Smooth muscle cell (in vitro differentiated cells): ENCODE data around the gene ACAD8. TPM values are rescaled to one million over a fixed set of nuclear protein-coding genes. Genes with fewer than 3 reads are reported as not detected.
"Not testable (repeated sequence)": the region's sequence is repeated elsewhere in the genome, so short reads cannot be mapped to it uniquely, and the experiment has no call there.

Experiments
- DNase-seq: peaks from one replicate; lab custom pipeline; 2025; ENCODE audit not compliant: unreplicated experiment; lab: John Stamatoyannopoulos, UW
- H2AFZ ChIP-seq: fragments of 200-600 bp; sonication (generic); 2 replicates; pipeline ENCODE4 v1.6.0; 2016; ENCODE audit warnings: antibody characterized with exemption, low read depth, mild to moderate bottlenecking
- H3F3A ChIP-seq: fragments of 200-600 bp; sonication (generic); 2 replicates; pipeline ENCODE4 v1.6.0; 2017; ENCODE audit warnings: antibody characterized with exemption, low read depth
- H3K27ac ChIP-seq: fragments of 200-600 bp; sonication (generic); 2 replicates; pipeline ENCODE4 v1.5.1; 2016; ENCODE audit warnings: low read depth, mild to moderate bottlenecking
- H3K27me3 ChIP-seq: fragments of 200-600 bp; sonication (generic); 2 replicates; pipeline ENCODE4 v1.6.1; 2016; ENCODE audit warnings: low read depth, mild to moderate bottlenecking
- H3K36me3 ChIP-seq: fragments of 200-600 bp; sonication (generic); 2 replicates; pipeline ENCODE4 v1.5.1; 2016; ENCODE audit warnings: low read depth
- H3K4me1 ChIP-seq: fragments of 200-600 bp; sonication (generic); 2 replicates; pipeline ENCODE4 v1.5.1; 2016; ENCODE audit warnings: low read depth
- H3K4me2 ChIP-seq: fragments of 200-600 bp; sonication (generic); 2 replicates; pipeline ENCODE4 v1.6.0; 2016; ENCODE audit warnings: mild to moderate bottlenecking
- H3K4me3 ChIP-seq: fragments of 200-600 bp; sonication (generic); 2 replicates; pipeline ENCODE4 v1.5.1; 2016; ENCODE audit warnings: mild to moderate bottlenecking
- H3K79me2 ChIP-seq: fragments of 200-600 bp; sonication (generic); 2 replicates; pipeline ENCODE4 v1.6.0; 2016; ENCODE audit warnings: low read depth, mild to moderate bottlenecking
- H3K9ac ChIP-seq: fragments of 200-600 bp; sonication (generic); 2 replicates; pipeline ENCODE4 v1.6.0; 2016; ENCODE audit warnings: low read depth
- H3K9me3 ChIP-seq: fragments of 200-600 bp; sonication (generic); replicated peaks from 2 replicates; pipeline ENCODE4 v1.5.1; 2016; ENCODE audit warnings: low read depth
- H4K20me1 ChIP-seq: fragments of 200-600 bp; sonication (generic); 2 replicates; pipeline ENCODE4 v1.6.0; 2016; ENCODE audit warnings: low read depth
- WGBS: methylation state at CpG from one replicate; pipeline ENCODE4 v1.1.7; 2016; ENCODE audit warnings: low lambda C conversion rate; 5-methylcytosine and 5-hydroxymethylcytosine counted together
- polyA plus RNA-seq: library from polyadenylated mRNA; unstranded; fragments of >200 nt; fragmentation: Nextera tagmentation; extraction: Ambion mirVana; gene quantifications from 2 replicates; pipeline ENCODE4 v1.2.1, GENCODE V29; 2016
- total RNA-seq: library from RNA; depleted of rRNA; stranded (reverse); fragments of >200 nt; gene quantifications from 2 replicates; pipeline ENCODE4 v1.2.3, GENCODE V29; 2014
- TF ChIP-seq, protein P1 (sequence below): fragments of 200-600 bp; sonication (generic); IDR thresholded peaks from 2 replicates; pipeline ENCODE4 v1.5.1; 2017; ENCODE audit warnings: borderline replicate concordance, mild to moderate bottlenecking, antibody characterized with exemption; ENCODE audit not compliant: insufficient read depth, poor library complexity, severe bottlenecking

The ACAD8 gene
- total and polyA plus RNA-seq, 2 experiments from 2014 or later: 11.7 to 12.4 TPM

DNA sequence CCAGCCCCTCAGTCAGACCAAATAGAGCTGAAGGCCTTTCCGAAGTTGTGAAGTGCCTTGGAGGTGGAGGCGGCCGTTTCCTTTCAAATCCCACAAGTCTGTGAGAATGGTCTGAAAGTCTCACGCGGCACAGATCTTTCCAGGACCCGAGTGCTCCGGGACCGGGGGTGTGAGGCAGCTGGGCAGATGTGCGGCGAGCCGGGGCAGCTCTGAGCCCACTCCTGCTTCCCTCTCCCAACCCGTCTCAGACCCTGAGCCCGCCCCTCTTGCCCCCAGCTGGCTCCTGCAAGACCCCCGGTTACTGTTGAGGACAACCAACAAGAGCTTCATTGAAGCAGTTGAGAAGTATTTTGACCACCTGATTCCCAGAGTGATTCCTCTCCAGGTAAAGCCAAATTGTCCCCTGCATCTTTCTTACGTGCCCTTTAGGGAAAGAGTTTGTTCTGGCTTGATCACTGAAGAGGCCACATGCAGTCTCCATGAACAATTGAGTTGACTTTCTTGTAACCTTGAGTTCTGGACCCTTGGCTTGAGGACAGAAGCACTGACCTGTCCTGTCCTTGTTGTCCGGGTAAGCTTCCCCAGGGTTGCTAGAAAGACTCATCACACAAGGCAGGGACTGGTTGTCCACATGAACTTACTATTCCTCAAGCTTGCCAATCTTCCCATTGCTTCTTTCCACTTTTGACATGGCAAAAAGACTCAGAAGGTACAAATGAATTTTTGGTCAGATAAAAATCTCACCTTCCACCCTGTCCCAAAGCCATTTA, 30.3 kb downstream of the ACAD8 start:
- Histone ChIP-seq H2AFZ (no peak overlapping the region), H4K20me1 (no peaks in the 10 kb centered on the region), H3K4me1 (no peaks in the 10 kb centered on the region), H3K79me2 (no peaks in the 10 kb centered on the region), H3K4me3 (no peak overlapping the region), H3K9me3 (no peaks in the 10 kb centered on the region), H3K27ac (no peak overlapping the region), H3K4me2 (no peak overlapping the region), H3K9ac (no peak overlapping the region), H3K36me3 (no peaks in the 10 kb centered on the region), H3K27me3 (peaks cover 17% of the 10 kb centered on the region), H3F3A (no peaks in the 10 kb centered on the region)
- TF ChIP-seq, protein P1, sequence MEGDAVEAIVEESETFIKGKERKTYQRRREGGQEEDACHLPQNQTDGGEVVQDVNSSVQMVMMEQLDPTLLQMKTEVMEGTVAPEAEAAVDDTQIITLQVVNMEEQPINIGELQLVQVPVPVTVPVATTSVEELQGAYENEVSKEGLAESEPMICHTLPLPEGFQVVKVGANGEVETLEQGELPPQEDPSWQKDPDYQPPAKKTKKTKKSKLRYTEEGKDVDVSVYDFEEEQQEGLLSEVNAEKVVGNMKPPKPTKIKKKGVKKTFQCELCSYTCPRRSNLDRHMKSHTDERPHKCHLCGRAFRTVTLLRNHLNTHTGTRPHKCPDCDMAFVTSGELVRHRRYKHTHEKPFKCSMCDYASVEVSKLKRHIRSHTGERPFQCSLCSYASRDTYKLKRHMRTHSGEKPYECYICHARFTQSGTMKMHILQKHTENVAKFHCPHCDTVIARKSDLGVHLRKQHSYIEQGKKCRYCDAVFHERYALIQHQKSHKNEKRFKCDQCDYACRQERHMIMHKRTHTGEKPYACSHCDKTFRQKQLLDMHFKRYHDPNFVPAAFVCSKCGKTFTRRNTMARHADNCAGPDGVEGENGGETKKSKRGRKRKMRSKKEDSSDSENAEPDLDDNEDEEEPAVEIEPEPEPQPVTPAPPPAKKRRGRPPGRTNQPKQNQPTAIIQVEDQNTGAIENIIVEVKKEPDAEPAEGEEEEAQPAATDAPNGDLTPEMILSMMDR: no peak
- DNase-seq: no peak
- WGBS: 90% methylated on average over 16 of the region's 16 CpGs

DNA sequence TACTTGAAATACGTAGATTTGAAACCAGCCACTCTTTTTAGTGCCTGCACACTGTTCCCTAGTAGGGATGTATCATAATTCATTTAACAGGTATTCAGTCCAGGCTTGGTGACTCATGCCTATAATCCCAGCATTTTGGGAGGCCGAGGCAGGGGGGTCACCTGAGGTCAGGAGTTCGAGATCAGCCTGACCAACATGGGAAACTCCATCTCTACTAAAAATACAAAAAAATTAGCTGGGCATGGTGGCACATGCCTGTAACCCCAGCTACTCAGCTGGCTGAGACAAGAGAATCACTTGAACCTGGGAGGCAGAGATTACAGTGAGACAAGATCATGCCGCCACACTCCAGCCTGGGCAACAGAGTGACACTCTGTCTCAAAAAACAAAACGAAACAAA, 31.0 kb downstream of the ACAD8 start:
- not testable (repeated sequence) for H4K20me1 ChIP-seq, H3K4me1 ChIP-seq, DNase-seq, H3K79me2 ChIP-seq, H3K9me3 ChIP-seq, H2AFZ ChIP-seq, H3K36me3 ChIP-seq, H3K4me2 ChIP-seq, H3K4me3 ChIP-seq, H3K9ac ChIP-seq, H3K27ac ChIP-seq, H3F3A ChIP-seq
- peaks cover 12% of the 10 kb centered on the region for H3K27me3 ChIP-seq
- WGBS: 88% methylated on average over 5 of the region's 5 CpGs

DNA sequence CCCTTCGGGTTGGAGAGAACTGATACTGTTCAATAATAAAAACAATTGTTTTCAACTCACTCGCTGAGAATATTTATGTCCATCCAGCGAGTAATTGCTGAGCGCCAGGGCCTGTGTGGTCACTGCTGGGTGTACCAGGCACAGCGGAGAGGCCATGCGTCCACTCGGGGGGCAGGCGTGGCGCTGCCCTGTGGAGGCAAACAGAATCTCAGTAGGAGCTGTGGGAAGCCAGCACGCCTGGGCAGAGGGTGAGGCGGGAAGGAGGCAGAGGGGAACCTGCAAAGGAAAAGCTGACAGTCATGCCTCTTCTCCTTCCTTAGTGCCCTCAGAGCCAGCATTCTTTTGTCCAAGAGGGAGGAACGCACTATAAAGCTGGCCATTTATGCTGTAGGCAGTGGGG, 34.2 kb downstream of the ACAD8 start:
- H2AFZ ChIP-seq: no peak overlapping the region
- no peak for DNase-seq
- no peaks in the 10 kb centered on the region for H3K9me3 ChIP-seq
- H3K4me1 ChIP-seq: no peaks in the 10 kb centered on the region
- H3K79me2 ChIP-seq: no peaks in the 10 kb centered on the region
- 95% methylated on average over 12 of the region's 12 CpGs for WGBS
- no peak overlapping the region for H3K9ac ChIP-seq
- H3K36me3 ChIP-seq: no peaks in the 10 kb centered on the region
- no peaks in the 10 kb centered on the region for H4K20me1 ChIP-seq
- no peak overlapping the region for H3K4me2 ChIP-seq
- no peak overlapping the region for H3K4me3 ChIP-seq
- H3K27me3 ChIP-seq: no peaks in the 10 kb centered on the region
- TF ChIP-seq, protein P1: no peak
- H3K27ac ChIP-seq: no peak overlapping the region
- H3F3A ChIP-seq: no peaks in the 10 kb centered on the region

DNA sequence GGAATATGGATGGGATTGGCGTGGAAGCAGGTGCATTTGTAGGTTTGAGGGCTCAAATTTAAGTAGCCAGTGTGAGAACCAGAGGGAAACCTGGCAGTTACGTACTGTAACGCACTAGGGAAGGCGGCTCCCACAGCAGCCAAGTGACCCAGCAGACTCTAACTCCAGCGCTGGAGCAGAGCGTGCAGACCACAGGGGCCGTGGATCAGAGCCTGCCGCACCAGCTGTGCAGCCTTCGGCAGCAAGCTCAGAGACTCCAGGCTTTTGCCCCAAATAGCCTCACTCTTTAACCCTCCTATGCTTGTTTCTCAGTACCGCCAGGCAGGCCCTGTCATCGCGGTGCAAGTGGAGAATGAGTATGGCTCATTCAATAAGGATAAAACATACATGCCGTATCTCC, 35.1 kb downstream of the ACAD8 start:
- Histone ChIP-seq H3K79me2 (no peaks in the 10 kb centered on the region), H3K27me3 (no peaks in the 10 kb centered on the region), H2AFZ (no peak overlapping the region), H3F3A (no peaks in the 10 kb centered on the region), H3K9me3 (no peaks in the 10 kb centered on the region), H3K4me2 (no peak overlapping the region), H3K4me3 (no peak overlapping the region), H3K27ac (no peak overlapping the region), H3K9ac (no peak overlapping the region), H3K36me3 (no peaks in the 10 kb centered on the region), H3K4me1 (no peaks in the 10 kb centered on the region), H4K20me1 (no peaks in the 10 kb centered on the region)
- whole genome bisulfite sequencing: 98% methylated on average over 13 of the region's 13 CpGs
- no peak for DNase-seq
- TF ChIP-seq, protein P1: no peak
